GM19035 (cell line): Measurements from ENCODE around the gene KLRK1.
"Not testable (repeated sequence)": the region's sequence is repeated elsewhere in the genome, so short reads cannot be mapped to it uniquely, and the experiment has no call there.

ENCODE experiments used
- ATAC-seq: cut with Tn5 transposase; IDR thresholded peaks from one replicate; pipeline ENCODE4 v1.9.1; 2021; ENCODE audit not compliant: unreplicated experiment

The KLRK1 gene

DNA sequence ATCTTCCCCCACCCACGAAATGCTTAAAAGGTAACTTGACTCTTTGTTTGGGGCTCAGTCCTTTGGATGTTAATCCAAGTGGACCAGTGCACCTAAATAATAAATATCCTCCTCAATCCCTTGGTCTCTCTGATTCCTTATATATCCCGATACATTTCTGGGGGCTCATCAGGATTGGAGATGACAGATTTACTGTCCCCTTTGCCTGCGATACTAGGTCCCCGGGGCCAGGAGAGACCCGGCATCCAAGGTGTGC, 26.3 kb downstream of the KLRK1 start:
- no peak for ATAC-seq

GRCh38 chr12:10362828-10363657, 26.8 kb downstream of the KLRK1 start:
- no peak for ATAC-seq

DNA sequence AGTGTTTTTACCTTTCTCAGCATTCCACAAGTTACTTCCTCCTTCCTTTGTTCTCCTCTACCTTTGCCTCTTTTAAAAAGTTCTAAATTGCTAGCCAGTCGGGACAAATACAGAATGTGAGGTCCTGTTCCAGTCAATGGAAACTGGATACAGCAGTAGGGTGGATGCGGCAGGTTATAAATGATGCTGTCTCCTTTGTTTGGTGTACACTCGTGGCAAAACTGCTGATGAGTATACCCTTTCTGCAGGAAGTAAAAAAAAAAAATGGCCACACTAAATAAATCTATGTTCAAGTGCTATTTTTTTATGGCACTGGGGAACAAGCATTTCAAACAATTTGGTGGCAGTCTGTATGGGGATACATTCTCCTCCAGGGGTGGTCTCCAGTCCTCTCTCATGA, 27.5 kb downstream of the KLRK1 start:
- no peak for ATAC-seq

DNA sequence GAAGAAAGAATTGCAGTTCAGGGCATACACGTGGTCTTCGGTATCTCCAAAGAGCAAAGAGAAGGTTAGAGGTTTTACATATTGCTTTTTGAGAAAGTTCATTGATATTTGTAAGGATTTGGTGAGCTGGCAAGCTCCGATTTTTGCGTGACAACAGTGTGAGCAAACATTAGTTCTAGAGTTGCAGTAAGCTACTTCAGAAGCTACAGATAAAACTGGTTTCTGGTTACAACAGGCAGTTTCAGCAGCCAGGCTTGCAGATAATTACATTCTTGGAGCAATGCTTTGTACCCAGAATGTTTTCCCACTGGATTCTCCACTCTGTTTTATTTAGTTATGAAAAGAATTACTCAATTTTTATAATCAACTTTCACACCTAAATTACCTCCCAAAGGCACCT, 28.2 kb downstream of the KLRK1 start:
- ATAC-seq, result no peak

- no peak for ATAC-seq
Measured at GRCh38 chr12:10361084-10361483, 28.8 kb downstream of the KLRK1 start.

DNA sequence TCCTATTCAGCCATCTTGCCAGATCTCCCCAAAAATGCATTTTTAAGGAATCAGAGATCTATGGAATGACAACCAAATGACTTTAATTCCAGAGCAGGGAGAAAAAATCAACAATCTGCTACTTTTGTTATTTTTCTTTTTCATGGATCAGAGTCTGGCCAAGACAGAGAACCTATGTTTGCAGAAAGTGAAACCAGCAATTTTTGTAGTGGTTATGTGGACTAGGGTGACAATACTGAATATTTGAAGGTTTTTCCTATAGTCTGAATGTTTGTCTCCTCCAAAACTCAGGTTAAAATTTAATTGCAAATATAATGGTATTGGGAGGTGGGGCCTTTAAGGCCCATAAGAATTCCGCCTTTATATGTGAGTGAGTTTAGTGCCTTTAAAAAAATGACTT, 30.9 kb downstream of the KLRK1 start:
- ATAC-seq, result no peak

GRCh38 chr12:10358131-10358530, 31.7 kb downstream of the KLRK1 start:
- no peak for ATAC-seq

DNA sequence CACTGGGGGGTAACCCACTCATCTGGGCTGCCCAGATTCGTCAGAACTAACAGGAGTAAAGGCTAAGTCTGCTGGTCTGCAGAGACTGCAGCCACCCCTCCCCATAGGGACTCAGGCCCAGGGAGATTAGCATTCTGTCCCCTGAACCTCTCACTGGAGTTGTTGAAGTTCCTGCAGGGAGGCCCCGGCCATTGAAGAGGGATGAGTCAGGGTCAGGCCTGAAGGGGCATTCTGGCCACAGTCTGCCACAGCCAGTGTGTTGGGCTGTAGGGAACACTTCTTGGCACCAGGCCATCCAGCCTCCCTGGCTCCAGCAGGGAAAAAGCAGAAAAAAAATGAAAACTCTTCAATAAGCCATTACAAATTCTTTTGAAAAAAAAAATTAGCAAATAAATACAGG, 35.3 kb downstream of the KLRK1 start:
- ATAC-seq, result no peak

DNA sequence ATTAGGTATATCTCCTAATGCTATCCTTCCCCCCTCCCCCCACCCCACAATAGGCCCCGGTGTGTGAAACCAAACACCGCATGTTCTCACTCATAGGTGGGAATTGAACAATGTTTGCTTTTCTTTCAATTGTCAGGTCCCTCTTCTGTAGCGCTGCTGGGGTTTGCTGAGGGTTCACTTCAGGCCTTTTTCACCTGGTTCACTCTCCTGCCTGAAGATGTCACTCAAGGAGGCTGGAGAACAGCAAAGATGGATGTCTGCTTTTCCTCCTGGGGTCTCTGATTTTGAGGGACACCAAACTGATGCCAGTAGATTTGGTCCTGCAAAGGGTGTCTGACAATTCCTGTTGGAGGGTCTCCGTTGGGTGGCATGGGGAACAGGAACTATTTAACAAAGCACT, 35.8 kb downstream of the KLRK1 start:
- ATAC-seq, result no peak

DNA sequence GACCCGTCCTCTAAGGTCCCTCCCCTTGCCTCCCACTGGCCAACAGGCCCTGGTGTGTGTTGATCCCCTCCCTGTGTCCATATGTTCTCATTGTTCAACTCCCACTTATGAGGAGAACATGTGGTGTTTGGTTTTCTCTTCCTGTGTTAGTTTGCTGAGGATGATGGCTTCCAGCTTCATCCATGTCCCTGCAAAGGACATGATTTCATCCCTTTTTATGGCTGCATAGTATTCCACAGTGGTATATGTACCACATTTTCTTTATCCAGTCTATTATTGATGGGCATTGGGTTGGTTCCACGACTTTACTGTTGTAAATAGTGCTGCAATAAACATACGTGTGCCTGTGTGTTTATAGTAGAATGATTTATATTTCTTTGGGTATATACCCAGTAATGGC, 38.4 kb downstream of the KLRK1 start:
- ATAC-seq, result not testable (repeated sequence)

GRCh38 chr12:10341892-10342509, 47.8 kb downstream of the KLRK1 start:
- no peak for ATAC-seq

DNA sequence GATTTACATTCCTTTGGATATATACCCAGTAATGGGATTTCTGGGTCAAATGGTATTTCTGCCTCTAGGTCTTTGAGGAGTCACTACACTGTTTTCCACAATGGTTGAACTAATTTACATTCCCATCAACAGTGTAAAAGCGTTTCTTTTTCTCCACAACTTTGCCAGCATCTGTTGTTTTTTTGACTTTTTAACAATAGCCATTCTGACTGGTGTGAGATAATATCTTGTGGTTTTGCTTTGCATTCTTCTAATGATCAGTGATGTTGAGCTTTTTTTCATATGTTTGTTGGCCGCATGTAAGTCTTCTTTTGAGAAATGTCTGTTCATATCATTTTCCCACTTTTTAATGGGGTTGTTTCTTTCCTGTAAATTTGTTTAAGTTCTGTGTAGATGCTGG, 48.9 kb downstream of the KLRK1 start:
- ATAC-seq, result not testable (repeated sequence)

- no peak for ATAC-seq
Measured at GRCh38 chr12:10339053-10339840, 50.6 kb downstream of the KLRK1 start.

GRCh38 chr12:10338470-10338869, 51.4 kb downstream of the KLRK1 start:
- ATAC-seq, result not testable (repeated sequence)

DNA sequence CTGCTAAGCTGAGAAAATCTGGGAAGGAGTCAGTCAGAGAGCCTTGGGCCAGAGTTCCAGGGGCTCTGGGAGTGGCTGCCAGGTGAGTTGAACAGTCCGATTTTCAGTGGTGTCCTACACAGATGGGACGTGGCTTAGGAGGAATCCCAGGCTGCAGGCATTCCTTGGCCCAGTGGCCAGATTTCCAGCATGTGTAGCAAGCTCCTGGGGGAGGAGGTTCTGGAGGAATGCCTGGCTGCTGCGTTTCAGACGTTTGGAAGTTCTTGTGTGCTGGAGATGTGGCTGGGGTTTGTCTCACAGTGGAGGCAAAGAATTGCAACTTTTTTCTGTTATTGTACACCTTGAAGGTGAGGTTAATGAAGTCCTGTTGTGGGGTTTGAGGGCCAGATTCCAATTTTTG, 53.6 kb downstream of the KLRK1 start:
- ATAC-seq, result not testable (repeated sequence)

GRCh38 chr12:10331642-10332239, 58.1 kb downstream of the KLRK1 start:
- ATAC-seq, result no peak

DNA sequence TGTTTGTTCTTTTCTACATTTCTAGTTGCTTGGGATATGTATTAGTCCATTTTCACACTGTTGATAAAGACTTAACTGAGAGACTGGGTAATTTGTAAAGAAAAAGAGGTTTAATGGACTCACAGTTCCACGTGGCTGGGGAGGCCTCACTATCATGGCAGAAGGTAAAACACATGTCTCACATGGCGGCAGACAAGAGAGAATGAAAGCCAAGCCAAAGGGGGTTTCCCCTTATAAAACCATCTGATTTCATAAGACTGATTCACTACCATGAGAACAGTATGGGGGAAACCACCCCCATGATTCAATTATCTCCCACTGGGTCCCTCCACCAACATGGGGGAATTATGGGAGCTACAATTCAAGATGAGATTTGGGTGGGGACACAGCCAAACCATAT, 61.1 kb downstream of the KLRK1 start:
- ATAC-seq, result not testable (repeated sequence)
